ENCODE measurements around the gene DNA2.
A peak's percentile ranks its signal among the peaks of the same experiment; 100 is the strongest.
"Not testable (repeated sequence)": the region's sequence is repeated elsewhere in the genome, so short reads cannot be mapped to it uniquely, and the experiment has no call there.

DNA2 gene, protein sequence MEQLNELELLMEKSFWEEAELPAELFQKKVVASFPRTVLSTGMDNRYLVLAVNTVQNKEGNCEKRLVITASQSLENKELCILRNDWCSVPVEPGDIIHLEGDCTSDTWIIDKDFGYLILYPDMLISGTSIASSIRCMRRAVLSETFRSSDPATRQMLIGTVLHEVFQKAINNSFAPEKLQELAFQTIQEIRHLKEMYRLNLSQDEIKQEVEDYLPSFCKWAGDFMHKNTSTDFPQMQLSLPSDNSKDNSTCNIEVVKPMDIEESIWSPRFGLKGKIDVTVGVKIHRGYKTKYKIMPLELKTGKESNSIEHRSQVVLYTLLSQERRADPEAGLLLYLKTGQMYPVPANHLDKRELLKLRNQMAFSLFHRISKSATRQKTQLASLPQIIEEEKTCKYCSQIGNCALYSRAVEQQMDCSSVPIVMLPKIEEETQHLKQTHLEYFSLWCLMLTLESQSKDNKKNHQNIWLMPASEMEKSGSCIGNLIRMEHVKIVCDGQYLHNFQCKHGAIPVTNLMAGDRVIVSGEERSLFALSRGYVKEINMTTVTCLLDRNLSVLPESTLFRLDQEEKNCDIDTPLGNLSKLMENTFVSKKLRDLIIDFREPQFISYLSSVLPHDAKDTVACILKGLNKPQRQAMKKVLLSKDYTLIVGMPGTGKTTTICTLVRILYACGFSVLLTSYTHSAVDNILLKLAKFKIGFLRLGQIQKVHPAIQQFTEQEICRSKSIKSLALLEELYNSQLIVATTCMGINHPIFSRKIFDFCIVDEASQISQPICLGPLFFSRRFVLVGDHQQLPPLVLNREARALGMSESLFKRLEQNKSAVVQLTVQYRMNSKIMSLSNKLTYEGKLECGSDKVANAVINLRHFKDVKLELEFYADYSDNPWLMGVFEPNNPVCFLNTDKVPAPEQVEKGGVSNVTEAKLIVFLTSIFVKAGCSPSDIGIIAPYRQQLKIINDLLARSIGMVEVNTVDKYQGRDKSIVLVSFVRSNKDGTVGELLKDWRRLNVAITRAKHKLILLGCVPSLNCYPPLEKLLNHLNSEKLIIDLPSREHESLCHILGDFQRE

DNA sequence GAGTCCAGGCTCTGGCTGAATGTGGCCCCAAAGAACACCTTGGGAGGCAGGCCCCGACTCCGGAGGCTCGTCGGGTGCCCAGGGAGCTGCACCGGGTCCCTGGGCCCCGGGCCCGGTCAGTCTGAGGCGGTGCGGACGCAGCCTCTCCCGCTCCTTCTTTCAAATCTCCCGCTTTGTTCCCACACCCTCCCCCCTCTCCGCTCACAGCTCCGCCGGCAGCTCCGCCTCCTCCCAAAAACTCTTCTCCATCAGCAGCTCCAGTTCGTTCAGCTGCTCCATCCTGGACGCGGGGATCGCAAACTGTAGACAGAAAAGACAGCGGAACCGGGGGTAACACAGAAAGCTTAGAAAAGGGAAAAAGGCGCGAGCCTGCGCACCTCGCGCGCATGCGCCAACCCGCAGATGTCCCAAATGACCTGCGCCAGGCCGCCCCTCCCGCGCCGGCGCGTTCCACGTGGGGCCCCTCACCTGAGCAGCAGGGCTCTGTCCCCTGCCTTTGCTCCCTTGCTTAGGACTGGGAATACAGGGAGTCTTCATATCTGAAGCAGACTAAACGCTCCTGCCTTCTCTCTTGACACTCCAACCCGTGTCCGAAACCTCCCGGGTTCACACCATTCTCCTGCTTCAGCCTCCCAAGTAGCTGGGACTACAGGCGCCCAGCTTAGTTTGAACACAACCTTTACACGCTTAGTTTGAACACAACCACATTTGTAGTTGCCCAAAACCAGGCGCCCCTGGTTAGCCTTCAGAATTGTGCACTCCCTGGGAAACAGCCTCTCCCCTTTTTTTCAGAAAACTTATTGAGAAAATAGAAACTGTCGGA, at the start of gene DNA2:
TSS of gene DNA2 (minus strand) at position 388 of the 823 bp plus-strand sequence. CDS start at position 279, 109 bp downstream.
- DNase-seq (ENCODE audit: low read depth in 2 of 2), result peak; percentile 73 to 77

DNA sequence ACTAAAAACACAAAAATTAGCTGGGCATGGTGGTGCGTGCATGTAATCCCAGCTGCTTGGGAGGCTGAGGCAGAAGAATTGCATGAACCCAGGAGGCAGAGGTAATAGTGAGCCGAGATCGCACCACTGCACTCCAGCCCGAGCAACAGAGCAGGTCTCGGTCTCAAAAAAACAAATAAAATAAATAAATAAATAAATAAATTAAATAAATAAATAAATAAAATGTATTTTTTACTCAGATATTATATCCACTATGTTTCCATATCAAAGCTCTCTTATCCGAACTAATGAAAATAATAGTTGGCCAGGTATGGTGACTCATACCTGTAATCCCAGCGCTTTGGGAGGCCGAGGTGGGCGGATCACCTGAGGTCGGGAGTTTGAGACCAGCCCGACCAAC, 46.8 kb upstream of the DNA2 start:
- DNase-seq (ENCODE audit: low read depth in 2 of 2), result not testable (repeated sequence)

DNA sequence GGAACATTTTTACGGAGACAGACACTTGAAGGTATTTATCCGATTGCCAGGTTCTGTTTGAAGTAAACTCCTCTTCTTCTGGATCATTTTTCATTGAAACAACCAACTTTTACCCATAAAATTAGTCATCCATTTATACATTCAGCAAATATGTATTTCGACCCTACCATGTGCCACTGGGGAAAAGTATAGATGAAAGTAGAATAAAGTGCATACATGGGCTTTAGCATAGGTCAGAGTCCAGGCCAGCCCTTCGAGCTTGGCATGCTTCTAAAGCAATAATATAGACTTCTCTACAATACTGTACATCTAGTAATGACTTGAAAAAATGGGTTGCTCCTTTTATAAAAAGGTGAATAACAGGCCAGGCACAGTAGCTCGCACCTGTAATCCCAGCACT, 45.4 kb upstream of the DNA2 start:
- no peak for DNase-seq (ENCODE audit: low read depth in 2 of 2)

DNA sequence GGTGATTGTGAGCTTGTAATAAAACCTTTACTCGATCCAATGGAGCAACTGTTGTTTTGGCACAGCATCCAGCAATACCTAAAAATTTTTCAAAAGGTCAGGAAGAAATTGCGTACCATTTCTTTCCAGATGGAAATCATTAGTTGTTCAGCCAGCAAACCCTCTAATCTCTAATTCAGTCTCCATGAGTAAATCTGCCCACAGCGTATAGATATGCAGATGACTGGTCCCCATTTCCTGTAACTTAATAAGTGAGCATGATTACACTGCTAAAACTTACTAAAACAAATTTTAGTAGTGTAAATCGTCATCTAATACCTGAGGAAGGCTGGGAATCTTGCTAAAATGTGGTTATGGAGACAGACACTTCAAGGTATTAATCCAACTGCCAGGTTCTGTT, 45.0 kb upstream of the DNA2 start:
- DNase-seq (ENCODE audit: low read depth in 2 of 2), result no peak

DNA sequence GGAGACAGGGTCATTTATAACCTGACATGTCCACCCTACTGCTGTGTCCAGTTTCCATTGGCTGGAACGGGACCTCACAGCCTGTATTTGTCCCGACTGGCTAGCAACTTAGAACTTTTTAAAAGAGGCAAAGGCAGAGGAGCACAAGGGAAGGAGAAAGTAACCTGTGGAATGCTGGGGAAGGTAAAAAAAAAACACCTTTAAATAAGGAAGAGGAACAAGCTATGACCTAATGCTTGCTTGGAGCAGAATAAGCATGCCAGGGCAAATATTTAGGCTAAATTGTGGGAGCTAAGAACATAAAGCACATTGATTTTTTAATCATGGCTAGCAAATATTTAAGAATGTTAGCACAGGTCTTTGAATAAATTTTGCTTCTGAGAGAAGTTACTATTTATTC, 44.4 kb upstream of the DNA2 start:
- not testable (repeated sequence) for DNase-seq (ENCODE audit: low read depth in 2 of 2)

DNA sequence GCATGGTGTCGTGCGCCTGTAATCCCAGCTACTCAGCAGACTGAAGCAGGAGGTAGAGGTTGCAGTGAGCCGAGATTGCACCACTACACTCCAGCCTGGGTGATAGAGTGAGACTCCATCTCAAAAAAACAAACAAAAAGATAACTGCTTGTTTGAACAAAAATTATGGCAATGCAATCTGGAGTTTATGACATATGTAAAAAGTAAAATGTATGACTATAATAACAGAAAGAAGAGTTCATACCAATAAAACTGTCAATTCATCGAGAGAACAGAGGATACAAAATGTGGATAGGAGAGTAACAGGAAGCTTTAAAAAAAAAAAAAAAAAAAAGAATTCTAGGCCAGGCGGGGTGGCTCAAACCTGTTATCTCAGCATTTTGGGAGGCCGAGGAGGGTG, 36.3 kb upstream of the DNA2 start:
- no peak for DNase-seq (ENCODE audit: low read depth in 2 of 2)

DNA sequence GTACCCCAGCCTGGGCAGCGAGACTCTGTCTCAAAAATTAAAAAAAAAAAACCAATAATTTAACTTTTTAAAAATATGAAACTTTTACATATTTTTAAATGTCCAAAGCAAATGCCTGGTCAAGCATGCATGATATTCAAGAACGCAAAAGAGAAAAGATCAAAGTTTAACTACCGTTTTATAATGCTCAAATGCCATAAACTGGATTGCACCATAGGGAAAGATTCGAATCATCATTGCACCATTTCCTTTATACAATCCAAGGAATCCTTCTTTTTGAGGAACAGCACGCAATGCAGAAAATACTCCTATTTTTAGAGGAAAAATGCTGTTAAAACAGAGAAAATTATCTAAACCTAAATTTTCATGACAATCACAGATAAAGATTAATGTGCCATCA, 34.6 kb upstream of the DNA2 start:
- no peak for DNase-seq (ENCODE audit: low read depth in 2 of 2)

DNA sequence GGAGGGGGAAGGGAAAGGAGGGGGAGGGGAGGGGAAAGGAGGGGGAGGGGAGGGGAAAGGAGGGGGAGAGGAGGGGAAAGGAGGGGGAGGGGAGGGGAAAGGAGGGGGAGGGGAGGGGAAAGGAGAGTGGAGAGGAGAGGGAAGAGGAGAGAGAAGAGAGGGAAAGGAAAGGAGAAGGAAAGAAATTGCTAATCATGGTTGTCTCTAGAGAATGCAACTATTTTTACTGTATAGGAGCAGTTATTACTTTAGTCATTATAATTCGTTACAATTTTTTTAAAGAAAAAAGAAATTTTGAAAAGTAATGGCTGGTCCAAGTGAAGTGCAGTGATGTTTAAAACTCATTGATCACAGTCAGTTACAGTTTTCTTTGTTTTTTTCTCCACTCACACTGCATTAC, 31.1 kb upstream of the DNA2 start:
- no peak for DNase-seq (ENCODE audit: low read depth in 2 of 2)

DNA sequence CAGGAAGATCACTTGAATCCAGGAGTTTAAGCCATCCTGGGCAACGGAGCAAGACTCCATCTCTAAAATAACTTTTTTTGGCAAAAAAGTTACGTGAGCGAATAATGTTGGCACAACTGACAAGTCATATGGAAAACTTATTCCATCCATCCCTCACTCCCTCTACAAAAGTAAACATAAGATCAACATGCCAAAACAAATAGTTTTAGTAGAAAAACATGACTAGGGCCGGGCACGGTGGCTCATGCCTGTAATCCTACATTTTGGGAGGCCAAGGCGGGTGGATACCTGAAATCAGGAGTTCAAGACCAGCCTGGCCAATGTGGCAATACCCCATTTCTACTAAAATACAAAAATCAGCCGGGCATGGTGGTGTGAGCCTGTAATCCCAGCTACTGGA, 29.9 kb upstream of the DNA2 start:
- no peak for DNase-seq (ENCODE audit: low read depth in 2 of 2)

DNA sequence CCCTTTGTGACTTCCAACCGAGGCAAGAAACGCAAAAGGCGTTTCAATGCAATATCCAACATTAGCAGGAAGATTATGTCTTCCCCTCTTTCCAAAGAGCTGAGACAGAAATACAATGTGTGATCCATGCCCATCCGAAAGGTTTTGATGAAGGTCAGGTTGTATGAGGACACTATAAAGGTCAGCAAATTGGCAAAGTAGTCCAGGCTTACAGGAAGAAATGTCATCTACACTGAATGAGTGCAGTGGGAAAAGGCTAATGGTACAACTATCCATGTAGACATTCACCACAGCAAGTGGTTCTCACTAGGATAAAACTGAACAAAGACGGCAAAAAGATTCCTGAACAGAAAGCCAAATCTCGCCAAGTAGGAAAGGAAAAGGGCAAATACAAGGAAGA, 27.8 kb upstream of the DNA2 start:
- DNase-seq (ENCODE audit: low read depth in 2 of 2), result no peak

DNA sequence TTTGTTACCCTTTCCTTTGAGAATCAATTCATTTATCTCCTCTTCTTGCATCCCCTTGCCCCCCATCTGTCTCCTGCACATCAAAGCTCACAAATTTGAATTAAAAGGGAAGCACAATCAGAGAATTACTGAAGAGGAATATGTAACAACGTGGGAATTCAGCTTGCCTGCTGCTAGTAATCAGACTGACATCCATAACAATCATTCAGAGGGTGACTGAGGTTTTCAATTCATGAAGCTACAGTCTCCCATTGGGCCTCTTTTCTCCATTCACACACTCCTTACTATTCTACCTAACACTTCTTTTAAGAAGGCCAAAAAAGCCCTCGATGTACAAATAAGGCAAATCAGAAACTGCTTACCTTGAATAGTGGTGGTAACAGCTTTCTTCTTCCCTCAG, 24.3 kb upstream of the DNA2 start:
- DNase-seq (ENCODE audit: low read depth in 2 of 2), result no peak

DNA sequence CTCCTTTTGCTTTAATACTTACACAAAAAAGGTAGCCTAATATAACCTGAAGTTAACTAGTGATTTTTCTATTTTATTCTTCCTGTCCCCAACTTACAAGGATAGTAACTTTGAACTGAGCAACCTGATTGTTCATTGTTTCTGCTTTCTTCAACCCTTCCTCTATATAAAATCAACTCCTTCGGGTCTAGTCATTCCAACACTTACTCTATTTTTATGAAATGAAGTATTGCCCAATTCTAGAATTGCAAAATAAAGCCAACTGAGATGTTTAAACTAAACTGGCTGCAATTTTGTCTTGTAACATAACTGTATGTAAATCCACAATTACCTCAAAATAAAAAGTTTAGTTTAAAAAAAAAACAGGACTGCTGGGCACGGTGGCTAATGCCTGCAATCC, 20.3 kb upstream of the DNA2 start:
- DNase-seq (ENCODE audit: low read depth in 2 of 2), result no peak

DNA sequence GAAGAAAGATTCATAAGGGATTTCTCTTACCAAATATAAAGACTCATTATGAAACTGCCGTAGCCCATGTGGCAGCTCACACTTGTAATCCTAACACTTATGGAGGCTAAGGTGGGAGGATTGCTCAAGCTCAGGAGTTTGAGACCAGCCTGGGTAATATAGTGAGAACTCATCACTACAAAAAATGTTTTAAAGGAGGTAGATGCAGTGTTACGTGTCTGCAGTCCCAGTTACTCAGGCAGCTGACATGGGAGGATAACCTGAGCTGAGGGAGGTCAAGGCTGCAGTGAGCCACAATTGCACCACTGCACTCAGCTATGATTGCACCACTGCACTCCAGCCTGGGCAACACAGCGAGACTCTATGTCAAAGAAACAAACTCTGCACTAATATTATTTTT, 18.1 kb upstream of the DNA2 start:
- no peak for DNase-seq (ENCODE audit: low read depth in 2 of 2)

DNA sequence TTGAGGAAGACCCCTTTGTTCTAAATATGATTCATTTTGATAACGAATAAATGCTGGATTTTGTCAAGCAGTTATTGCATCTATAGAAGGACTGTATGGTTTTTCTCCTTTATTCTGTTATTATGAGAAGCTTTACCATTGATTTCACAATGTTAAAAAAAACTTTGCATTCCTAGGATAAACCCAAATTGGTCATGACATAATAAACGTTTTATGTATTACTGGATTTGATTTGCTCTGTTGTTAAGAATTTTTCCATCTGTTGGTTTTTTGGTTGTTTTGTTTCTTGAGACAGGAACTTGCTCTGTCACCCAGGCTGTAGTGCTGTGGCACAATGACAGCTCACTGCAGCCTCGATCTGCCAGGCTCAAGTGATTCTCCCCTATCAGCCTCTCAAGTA, 2.2 kb upstream of the DNA2 start:
- DNase-seq (ENCODE audit: low read depth in 2 of 2), result no peak

DNA sequence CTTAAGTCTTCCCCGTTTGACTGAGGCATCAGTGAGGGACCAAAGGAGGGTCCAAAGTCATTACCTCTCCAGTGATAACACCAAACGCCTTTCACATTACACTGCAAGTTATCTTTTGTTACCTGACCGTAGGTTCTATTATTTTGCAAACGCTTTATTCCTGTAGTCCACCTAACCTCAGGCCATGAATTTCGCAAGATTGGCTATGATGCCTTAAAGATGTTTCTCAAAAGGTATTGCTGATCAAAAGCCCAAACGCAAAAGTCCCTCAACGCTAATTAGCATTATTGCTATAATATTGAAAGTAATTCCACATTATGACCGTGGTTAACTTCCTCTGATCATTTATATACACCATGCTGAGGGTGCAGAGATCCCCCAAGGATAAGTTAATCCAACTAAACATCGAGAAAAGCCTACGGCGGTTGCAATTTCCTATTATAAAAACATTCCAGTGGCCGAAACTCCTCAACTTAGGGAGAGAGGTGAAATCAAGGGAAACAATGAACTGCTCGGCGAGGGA, 649 bp downstream of the DNA2 start:
- DNase-seq (ENCODE audit: low read depth in 2 of 2), result no peak

DNA sequence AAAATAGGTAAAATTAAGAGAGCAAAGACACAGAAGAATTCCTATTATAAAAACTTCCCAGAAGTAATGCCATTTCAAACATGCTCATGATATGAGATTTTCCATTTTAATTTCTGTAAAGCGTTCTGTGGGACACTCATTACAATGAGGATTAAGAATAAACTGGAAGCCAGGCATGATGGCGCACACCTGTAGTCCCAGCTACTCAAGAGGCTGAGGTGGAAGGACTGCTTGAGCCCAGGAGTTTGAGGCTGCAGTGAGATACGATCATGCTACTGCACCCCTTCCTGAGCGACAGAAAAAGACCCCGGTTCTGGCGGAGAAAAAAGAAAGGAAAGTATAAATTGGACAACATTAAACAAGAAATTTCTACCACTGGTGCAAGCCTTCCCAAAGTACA, 1.5 kb downstream of the DNA2 start:
- DNase-seq (ENCODE audit: low read depth in 2 of 2), result no peak

DNA sequence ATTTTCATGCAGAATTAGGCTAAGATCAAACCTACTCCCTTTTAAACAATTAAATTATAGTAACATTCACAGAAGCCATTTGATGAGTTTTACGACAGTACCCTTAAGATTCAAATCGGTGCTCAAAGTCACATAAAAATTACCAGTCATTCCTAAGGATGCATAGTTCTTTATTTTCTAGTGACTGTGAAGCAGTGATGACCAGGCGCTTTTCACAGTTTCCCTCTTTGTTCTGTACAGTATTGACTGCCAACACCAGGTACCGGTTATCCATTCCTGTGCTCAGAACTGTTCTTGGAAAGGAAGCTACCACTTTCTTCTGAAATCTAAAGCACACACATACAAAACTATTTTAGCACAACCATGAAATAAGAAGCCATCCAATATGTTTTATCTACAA, 1.9 kb downstream of the DNA2 start:
- DNase-seq (ENCODE audit: low read depth in 2 of 2), result no peak

DNA sequence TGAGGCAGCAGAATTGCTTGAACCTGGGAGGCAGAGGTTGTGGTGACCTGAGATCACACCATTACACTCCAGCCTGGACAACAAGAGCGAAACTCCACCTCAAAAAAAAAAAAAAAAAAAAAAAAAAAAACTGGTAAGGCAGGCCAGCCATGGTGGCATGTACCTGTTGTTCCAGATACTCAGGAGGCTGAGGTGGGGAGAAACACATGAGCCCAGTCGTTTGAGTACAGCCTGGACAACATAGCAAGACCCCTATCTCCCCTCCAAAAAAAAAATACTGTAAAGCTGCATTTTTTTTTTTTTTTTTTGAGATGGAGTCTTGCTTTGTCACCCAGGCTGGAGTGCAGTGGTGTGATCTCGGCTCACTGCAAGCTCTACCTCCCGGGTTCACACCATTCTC, 7.0 kb downstream of the DNA2 start:
- not testable (repeated sequence) for DNase-seq (ENCODE audit: low read depth in 2 of 2)

DNA sequence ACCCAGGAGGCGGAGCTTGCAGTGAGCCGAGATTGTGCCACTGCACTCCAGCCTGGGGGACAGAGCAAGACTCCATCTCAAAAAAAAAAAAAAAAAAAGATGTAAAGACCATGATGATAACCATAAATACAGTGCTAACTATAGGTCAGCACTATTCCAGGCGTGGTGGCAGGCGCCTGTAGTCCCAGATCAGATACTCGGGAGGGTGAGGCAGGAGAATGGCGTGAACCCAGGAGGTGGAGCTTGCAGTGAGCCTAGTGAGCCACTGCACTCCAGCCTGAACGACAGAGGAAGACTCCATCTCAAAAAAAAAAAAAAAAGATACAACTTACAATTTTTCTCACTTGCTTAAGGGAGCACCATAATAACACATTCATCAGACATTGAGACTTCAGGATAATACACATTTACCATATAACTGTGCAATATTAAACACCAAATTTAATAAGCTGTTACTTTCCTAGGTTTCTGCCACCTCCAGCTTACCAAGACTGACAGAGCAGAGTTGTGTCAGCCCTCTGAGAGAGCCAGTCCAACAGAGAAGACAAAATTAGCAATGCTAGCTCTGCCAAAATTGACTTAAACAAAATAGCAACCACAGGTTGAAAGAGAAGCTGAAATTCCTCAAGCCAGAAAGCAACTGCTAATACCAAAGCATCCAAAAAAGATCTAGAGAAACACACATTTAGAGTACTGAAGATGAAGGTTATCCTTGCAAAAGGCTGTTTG, 8.2 kb downstream of the DNA2 start:
- no peak for DNase-seq (ENCODE audit: low read depth in 2 of 2)

DNA sequence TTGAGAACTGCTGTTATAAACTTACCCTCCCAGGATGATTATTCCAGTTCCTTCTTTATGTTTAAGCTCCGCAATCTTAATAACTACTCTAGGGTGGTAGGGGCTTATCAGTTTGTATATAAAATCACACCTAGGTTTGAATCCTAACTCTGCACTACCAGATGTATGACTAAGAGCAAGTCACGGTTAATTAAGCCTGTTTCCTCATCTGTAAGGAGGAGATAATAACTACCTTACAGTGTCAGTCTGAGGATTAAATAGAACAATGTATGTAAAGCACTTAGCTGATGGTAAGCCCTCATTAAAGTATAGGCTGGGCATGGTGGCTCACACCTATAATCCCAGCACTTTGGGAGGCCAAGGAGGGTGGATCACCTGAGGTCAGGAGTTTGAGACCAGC, 9.2 kb downstream of the DNA2 start:
- no peak for DNase-seq (ENCODE audit: low read depth in 2 of 2)

DNA sequence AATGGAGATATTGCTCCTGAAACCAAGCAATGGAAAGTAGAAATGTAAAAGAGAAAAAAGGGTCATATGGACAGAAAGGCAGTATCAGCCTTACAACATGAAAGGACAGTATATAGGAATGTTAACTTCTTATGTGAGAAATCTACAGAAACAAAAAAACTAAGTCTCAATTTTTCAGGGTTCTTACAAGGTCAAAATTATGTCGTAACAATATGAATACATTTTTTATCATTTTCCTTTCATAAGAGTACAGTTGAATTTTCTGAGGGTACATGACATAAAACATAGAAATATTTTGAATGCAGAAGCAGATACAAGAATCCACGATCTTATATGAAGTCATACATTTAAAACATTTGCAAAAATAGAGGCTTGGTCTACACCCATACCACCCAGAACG, 10.7 kb downstream of the DNA2 start:
- no peak for DNase-seq (ENCODE audit: low read depth in 2 of 2)

All from stimulated activated CD8-positive, alpha-beta memory T cell treated with anti-CD3 and anti-CD28 coated beads, Interleukin-15, amount 100 ng/mL, for 48 hours (primary cell).